DMS153 (cell line): ENCODE results near the gene LYZL2.
"Not testable (repeated sequence)": the region's sequence is repeated elsewhere in the genome, so short reads cannot be mapped to it uniquely, and the experiment has no call there.

Experiments
- DNase-seq: peaks from one replicate; lab custom pipeline; 2025; lab: John Stamatoyannopoulos, UW

The LYZL2 gene

DNA sequence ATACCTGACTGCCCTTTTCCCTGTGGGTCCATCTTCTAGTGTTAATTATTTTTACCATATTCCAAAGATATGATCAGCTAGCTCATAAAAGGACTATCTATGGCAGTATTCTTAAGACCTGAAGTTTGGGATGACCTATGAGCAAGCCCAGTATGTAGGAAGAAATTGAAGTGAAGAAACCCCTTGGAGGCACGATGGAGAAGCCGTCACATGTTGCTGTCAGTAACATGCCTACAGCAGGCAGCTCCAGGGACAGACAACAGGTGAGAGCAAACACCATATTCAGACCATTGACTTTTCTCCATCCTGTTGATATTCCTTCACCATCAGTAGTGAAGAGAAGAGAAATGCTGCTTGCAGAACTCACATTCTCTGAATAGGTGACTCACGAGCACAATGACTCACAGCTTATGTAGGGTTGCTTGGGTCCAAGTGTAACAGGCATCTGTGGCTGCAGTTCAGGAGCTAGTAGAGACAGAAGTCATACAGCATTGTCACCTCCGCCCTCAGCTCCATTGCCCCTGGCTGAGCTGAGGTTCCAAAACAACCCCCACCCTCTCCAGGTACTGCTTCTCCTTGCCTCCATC is 8.4 kb upstream of the LYZL2 start:
- DNase-seq, result no peak

DNA sequence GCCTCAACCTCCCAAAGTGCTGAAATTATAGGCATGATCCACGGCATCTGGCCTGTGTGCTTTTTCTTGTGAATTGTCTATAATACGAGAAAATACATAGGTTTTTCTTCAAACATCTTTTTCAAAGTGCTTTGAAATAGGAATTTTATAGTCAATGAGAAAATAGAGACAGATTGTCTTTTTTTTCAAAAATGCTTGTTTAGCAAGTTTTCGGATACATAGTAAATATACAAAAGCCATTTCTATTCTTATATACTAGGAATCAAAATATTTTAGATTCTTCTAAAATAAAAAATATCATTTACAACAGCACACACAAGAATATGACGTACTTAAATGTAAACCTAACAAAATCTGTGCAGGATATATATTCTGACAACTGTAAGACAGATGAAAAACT is 1.6 kb upstream of the LYZL2 start:
- DNase-seq, result no peak

DNA sequence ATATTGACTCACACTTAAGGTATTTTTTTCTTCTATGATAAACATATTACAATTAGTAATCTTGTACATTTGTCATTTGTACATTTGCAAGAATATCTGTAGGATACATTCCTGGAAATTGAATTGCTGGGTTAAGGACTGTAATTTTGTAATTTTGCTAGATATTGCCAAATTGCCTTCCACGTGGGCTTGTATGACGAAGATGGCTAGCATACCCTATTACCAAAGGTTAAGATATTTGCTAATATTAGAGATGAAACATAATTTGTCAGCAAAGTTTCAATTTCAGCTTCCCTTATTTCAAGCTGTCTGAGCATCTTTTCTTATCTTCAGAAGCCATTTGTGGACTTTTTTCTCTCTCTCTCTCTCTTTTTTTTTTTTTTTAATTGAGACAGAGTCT is 1.0 kb upstream of the LYZL2 start:
- DNase-seq, result no peak

GRCh38 chr10:30628576-30628975 is 977 bp downstream of the LYZL2 start:
- not testable (repeated sequence) for DNase-seq

DNA sequence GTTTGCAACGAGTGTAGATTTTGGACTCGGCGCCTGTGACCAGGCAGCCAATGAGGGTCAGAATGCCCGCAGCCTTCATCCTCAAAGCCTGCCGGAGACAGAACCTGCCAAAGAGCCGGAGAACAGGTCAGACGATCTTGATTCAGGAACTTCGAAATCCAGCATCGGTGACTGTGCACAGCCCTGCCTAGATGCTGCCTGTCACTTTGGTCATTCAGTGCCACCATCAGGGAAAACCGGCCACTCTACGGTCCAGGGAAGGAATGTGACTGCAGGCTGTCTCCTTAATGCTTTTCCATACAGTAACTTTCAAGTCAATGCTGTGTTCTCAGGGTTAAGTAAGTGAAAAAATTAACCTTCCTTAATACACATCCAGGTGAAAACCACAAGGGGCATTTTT is 2.7 kb downstream of the LYZL2 start:
- not testable (repeated sequence) for DNase-seq

- not testable (repeated sequence) for DNase-seq
These were observed 3.4 kb downstream of the LYZL2 start for GRCh38 chr10:30626196-30626595.

GRCh38 chr10:30625080-30625479 is 4.5 kb downstream of the LYZL2 start:
- DNase-seq, result no peak

DNA sequence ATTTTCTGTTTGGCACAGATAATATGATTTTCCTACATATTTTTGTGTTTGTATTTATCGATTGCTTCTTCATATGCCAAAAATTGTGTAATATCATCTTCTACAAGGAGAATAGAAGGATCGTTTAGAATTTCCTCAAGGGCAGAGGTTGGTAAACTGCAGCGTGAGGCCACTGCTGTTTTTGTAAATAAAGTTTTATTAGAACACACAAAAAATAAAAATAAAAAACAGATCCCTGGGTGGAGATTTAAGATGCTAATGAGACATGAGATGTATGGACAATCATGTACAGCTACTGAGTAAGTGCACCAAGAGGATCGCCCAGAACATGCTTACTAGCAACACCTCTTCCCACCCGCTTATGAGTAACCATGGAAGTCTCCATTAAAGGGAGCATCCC is 9.6 kb downstream of the LYZL2 start:
- no peak for DNase-seq

GRCh38 chr10:30617070-30617469 is 12.5 kb downstream of the LYZL2 start:
- no peak for DNase-seq

DNA sequence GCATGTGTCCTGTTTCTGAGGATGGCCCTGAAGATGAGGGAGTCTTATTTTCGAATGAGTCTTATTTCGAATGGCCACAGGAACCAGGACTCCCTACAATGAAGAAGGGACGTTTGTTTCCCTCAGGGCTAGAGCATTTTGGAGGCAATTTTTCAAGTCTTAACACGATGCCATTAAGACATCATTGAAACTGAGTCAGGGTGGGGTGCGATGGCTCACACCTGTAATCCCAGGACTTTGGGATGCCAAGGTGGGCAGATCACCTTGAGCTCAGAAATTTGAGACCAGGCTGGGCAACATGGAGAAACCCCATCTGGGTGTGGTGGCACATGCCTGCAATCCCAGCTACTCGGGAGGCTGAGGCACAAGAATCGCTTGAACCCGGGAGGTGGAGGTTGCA is 18.5 kb downstream of the LYZL2 start:
- DNase-seq, result not testable (repeated sequence)

DNA sequence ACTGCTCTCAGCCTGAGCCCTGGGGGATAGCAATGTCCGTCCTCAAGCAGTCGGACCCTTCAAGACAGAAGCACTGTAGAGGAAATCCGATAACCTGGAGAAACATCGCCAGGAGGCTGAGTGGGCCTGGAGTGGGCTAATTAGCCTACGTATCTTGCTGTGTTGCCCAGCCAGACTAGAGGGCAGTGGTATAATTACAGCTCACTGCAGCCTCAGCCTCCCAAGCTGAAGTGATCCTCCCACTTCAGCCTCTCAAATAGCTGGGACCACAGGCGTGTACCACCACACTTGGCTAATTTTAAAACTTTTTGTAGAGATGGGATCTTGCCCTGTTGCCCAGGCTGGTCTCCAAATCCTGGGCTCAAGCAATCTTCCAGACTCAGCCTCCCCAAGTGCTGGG is 21.7 kb downstream of the LYZL2 start:
- no peak for DNase-seq

- DNase-seq, result no peak
These were observed 23.2 kb downstream of the LYZL2 start for GRCh38 chr10:30606313-30606712.

DNA sequence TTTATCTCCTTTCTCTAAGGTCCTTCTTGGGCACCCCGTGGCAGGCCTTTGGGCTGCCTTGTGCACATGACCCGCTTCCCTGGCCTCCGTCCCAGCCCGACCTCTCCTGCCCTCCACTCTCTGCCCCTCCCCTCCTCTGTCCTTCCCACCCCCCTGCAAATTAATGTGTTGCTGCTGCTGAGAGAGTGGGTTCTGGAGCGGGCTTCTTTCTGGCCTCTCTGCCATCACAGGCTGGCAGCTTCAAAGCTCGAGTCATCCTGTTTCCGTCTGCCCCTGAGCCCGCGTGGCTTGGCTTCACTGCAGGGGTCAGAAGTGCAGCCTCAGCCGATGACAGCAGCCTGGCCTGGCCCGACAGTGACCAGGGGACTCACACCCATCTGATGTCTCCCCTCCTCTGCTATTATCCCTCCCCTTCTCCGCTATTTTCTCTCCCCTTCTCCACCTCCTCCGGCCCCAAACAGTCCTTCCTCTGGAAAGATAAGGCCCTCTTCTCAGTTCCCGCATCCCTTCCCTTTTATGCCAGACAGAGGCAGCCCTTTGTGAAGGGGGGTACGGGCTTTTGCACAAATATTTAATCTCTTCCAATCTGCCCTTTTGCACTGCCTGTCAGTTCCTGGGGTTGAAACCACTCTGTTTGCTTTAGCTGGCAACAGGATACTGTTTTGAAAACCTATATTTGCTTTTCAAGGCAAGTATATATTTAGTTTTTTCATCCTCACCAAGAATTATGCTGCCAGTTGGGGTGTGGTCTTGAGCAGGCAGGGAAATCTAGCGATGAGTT is 24.0 kb downstream of the LYZL2 start:
- DNase-seq, result peak; percentile 32

DNA sequence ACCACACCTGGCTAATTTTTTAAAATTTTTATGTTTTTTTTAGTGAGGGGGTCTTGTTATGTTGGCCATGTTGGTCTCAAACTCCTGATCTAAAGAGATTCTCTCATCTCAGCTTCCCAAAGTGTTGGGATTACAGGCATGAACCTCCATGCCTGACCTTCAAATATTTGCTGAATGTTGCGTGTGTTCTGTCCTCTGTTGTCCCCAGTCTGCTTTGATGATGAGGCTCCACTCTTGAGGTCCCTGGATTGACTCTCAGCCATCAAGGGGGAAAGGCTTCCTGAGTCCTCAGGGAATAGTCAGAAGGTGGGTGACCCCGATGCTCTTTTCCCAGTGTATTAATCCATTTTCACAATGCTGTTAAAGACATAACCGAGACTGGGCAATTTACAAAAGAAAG is 26.0 kb downstream of the LYZL2 start:
- DNase-seq, result no peak

DNA sequence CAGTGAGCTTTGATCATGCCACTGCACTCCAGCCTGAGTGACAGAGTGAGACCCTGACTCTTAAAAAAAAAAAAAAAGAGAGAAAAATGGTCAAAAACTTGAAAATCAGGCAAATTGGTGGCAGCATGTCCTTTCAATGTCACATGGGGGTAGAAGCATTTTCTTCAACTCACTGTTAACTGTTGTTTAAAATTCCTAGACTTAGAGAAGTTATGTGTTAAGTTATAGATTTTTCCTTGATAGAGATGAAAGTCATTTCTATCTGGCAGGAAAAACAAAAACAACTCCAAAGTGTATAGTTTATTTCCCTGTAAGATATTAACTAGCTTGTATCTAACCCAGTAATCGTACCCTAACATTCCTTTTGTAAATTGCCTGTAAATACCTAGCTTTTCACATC is 26.8 kb downstream of the LYZL2 start:
- no peak for DNase-seq

DNA sequence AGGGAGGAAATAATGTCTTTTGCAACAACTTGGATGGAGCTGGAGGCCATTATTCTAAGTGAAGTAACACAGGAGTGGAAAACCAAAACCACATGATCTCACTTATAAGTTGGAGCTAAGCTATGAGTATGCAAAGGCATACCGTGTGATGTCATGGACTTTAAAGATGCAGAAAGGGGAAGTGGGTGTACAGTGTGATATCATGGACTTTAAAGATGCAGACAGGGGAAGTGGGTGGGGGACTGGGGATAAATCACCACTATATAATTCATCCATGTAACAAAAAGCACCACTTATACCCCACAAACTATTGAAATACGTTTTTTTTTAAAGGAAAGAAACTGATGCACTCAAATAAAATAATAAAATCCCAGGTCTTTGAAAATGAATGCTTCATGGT is 29.5 kb downstream of the LYZL2 start:
- no peak for DNase-seq

DNA sequence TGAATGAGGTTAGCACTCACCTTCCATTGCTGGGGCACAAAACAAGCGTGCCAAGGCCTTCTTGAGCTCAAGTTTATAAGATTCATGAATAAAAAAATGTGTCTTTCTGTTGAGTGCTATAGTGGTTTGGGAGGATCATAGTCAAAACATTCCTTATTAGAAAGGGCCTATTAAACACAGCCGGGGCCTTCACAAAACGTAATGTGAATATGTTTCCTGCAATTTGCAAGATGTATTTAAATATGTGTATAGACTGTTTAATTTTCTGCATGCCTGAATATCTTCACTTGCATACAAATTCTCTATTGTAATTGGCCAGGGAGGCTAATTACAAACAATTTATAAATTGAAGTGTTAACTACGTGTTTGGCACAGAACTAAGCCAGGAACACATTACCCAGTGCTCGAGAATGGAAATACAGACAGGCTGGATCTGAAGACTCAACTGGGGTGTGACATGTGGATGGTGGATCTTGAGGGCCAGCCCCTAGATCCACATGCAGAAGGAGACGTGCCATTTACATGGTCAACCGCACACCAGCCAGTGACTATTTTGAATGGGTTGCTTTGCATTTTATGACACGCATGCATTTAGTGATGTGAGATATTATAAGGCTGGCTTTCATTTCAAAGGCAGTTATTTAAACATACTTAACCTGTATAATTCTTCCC is 31.3 kb downstream of the LYZL2 start:
- no peak for DNase-seq

DNA sequence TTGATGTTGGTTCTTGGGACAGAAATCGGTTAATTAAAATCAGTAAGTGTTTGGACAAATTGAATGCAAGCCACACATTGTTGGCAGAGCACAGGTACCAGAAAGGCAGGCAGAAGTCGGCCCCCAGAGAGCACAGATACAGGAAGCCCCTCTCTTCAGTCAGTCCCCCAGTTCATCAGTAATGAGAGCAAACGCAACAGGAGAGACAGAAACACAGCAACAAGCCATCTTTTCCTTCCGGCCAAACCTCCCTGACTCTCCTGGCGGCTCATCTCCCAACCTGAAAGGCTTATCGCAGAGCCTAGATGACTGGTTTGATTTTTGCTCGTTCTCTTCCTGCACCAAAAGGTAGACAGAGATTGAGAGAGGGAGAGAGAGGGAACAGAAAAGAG is 32.1 kb downstream of the LYZL2 start:
- DNase-seq, result not testable (repeated sequence)

GRCh38 chr10:30596493-30597432 is 32.8 kb downstream of the LYZL2 start:
- DNase-seq, result not testable (repeated sequence)

DNA sequence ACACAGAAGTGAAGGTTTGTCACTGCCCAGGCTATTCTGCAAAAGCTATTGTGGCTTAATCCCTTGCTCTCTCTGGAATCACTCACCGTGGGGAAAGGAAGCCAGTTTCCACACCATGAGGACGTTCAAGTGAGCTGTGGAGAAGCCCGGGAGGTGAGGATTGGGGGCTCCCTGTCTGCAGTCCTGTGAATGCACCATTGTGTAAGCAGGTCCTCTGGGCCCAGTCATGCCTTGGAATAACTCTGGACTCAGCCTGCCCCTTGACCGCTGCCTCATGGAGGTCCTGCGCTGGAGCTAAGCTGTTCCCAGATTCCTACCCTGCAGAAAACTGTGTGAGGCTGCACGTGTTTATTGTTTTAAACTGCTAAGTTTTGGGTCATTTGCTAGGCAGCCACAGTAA is 33.5 kb downstream of the LYZL2 start:
- no peak for DNase-seq

DNA sequence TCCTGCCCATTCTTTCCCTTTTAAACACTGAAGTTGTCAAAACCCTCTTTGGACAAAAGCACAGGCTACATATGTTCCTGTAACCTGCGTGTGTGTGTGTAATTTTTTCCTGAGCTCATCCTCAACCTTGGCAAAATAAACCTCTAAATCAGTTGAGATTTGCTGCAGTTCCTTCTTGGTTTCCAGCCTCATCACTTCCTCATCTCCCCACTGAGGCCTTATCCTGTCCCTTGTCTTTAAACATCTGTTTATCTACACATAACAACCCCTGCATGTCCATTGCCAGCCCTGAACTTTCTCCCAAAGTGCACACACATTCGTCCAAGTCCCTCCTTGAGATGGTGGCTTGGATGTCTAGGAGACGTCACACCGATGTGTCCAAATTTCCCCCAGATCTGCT is 35.5 kb downstream of the LYZL2 start:
- no peak for DNase-seq

GRCh38 chr10:30592770-30593169 is 36.8 kb downstream of the LYZL2 start:
- DNase-seq, result not testable (repeated sequence)
